HG02981 (cell line): ENCODE measurements around the gene ZNF618.

ENCODE experiments used
- ATAC-seq: cut with Tn5 transposase; IDR thresholded peaks from one replicate; pipeline ENCODE4 v1.9.1; 2021; ENCODE audit warnings: mild to moderate bottlenecking, moderate library complexity; ENCODE audit not compliant: unreplicated experiment

The ZNF618 gene

DNA sequence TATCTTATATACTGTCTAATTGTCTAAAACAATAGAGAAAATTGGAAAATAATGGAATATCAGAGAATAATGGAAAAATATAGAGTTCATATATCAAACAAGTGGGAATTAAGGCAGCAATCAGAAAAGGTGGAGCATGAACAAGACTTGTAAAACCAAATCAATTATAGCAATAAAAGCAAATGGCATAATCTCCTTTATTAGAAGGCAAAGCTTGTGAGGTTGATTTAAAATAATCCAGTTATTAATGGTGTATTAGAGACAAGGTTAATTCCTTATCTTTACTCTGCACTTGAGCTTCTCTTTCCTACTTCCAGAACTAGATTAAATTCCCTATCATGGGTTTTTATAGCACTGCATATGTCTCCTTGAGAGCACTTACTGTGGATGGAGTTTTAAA is 137.9 kb downstream of the ZNF618 start:
- no peak for ATAC-seq

DNA sequence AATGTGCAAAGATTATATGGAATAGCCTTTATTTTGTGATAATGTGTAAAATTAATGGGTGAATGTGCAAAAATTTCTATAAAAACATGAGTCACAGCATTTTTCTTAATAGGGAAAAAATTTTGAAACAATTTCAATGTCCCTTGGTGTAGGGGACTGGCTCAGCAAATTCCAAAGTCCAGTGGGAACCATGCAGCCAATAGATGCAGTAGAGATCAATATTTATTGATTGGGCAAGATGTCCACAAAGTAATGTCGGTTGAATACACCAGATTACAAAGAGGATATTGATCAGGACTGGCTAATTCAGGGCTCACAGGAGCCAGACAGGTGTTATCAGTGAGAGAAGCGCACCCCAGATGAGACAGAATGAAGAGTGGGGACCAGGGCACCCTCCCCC is 139.5 kb downstream of the ZNF618 start:
- ATAC-seq, result no peak

DNA sequence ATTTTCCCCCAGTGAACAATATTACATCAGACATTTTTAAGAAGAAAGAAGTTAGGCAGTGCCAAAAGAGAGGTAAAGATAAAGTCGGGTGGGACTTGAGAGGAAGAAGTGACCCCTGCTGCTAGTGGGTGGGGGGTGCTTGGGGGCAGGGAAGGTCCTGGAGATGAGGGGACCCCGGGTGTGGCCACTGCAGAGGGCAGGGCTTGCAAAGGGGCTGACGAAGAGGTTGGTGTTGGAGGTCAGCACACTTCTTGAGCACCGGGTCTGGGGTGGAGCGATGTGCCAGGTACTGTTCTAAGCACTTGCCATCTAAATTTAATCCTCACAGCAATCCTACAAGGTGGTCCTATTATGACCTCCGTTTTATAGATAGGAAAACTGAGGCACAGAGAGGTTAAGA is 140.0 kb downstream of the ZNF618 start:
- ATAC-seq, result no peak

DNA sequence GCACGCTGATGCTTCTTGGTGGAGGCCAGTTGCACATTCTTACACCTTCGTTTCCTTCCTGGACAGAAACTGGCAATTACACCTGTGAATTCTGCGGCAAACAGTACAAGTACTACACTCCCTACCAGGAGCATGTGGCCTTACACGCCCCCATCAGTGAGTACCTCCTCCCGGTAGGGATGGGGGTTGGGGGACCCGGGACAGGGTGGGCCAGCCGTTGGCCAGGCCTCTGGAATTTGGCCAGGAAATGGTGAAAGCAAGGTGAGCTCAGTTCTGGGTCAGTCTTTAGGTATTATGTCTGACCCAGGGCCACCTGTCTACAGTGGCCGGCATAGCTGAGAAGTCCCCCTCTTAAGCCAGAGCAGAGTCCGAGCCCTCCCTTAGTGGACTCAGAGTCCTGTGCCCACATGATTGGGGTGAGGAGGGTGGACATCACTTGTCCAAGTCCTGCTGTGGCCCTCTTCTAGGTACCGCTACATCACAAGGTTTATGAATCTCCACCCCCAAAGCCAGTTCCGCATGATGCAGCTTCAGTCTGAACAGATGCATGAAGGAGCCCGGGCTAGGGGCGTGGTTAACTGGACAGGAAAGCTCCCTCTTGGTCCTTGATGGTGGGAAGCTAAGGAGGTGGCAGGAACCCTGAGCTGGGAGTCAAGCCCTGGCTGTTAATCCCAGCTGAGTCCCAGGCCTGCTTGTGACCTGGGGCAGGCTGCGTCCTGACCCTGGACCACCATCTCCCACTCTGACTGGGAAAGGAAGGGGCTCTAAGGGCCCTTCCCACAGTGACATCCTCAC is 140.7 kb downstream of the ZNF618 start:
- ATAC-seq, result no peak

DNA sequence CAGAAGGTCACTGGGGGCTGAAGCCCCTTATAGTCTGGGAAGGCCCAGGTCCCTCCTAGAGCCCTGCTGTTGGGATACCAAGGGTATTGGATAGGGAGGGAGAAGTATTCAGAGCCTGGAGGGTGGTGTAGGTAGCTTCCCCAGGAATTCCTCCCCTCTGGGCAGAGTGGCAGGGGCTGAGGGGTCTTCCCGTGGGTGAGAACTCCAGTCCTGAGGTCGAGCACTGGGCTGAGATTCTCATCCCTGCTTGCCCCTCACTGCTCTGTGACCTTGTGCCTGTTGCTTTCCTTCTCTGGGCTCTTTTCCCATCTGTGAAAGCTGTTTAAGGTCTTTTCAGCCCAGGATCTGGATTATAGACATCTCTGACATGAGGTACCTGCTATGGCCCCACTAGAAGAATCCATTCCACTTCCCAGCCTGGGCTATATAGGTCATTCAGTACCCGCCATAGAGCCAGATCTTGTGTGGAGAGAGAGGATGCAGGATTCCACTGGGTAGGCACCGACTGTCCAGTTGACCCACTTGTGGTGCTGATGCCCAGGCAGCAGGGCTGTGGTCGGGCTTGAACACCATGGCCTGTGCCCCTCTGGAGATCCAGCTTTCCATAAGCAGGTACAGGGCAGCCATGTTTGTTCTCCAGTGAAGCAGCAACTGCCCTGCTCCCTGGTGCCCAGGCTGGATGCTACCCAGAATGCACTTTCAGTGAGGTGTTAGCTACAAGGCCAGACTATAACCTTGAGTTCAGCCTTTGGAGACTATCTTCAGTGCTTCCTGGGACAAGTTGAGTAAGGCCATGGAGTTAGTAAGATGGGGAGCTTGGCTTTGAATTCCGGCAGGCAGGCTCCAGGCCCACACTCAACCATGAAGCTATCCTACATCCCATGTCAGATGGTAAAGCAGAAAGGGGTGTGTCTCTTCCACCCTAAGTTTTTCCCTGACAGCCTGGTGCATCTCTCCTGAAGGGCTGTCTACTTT is 141.9 kb downstream of the ZNF618 start:
- no peak for ATAC-seq

DNA sequence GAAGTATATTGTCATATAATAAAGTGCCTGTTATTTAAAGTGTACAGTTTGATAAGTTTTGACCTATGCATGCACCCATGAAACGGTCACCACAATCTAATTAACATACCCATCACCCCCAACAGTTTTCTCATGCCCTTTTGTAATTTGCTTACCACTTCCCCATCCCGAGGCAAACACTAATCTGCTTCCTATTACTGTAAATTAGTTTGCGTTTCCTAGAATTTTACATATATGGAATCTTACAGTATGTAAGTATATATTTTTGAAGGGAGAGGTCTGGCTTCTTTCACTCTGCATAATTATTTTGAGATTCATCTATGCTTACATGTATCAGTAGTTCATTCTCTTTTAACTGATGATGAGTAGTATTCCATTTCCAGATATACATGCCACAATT is 145.5 kb downstream of the ZNF618 start:
- no peak for ATAC-seq

DNA sequence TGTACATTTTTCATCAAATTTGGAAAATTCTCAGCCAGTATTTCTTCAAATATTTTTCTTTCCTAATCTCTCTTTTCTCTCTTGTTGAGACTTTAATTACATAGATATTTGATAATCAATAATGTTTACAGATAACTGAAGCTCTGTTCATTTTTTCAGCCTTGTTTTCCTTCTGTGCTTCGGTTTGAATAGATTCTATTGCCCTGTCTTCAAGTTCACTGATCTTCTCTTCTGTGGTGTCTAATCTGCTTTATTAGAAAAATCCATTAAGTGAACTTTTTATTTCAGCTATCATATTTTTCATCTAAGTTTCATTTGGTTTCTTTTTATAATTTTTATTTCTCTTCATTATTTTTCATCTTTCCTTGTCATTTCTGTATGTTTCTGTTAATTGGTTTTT is 147.9 kb downstream of the ZNF618 start:
- no peak for ATAC-seq

DNA sequence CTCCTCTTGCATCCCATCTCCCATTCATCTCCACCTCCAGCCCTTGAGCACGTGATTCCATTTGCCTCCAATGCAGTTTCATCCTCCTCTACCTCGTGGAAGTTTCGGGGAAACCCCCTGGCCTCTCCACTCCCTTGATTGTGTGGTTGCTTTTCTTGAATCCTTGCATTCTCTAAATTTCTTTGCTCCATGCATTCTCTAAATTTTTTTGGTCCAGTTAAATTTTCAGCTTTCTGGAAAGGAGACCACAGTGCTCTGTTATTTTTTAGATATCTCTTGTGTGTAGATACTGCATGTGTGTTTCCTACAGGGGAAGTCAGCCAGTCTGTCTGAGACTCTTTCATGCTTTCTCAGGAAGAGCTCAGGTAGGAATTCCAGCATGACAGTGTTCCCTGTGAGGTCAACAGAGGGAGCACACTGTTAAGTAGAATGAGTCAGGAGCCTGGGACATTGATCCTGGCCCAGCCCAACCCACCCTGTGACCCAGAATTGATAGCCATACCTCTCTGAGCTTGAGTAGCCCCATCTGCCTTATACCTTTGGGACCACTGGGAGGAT is 149.2 kb downstream of the ZNF618 start:
- ATAC-seq, result no peak

DNA sequence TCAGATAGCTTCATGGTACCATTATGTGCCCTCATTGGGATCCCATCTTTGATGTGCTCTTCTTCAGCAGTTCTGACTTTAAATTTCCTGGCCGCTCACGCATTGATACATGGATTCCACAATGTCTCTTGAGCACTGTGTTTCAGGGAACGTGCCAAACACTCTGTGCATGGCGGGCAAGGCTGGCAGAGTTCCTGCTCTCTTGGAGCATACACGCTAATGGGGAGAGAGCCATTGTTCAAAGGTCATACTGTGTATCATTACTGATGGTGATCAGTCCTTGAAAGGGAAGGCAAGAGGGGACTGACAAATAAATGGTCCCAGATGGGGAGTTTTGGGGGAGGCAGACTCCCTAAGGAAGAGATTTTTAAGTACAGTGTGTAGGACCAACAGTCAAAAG is 149.7 kb downstream of the ZNF618 start:
- no peak for ATAC-seq

DNA sequence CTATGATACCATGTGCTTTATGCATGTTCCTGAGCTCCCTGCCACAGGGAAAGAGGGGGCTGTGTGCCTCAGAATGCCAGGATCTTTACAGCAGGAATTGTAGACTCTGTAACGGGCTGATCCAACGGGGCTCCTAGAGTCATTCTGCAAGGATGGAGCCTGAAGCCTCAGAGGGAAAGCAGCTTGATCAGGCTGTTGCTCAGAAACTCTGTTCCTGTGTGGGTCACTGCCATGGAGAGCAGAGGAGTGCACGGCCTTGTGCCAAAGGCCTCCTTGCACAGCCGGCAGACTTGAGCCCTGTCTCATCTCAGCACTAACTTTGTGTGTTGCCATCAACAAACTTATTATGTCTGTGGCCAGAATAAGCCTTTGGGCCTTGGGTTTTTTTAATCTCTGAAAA is 150.2 kb downstream of the ZNF618 start:
- no peak for ATAC-seq

DNA sequence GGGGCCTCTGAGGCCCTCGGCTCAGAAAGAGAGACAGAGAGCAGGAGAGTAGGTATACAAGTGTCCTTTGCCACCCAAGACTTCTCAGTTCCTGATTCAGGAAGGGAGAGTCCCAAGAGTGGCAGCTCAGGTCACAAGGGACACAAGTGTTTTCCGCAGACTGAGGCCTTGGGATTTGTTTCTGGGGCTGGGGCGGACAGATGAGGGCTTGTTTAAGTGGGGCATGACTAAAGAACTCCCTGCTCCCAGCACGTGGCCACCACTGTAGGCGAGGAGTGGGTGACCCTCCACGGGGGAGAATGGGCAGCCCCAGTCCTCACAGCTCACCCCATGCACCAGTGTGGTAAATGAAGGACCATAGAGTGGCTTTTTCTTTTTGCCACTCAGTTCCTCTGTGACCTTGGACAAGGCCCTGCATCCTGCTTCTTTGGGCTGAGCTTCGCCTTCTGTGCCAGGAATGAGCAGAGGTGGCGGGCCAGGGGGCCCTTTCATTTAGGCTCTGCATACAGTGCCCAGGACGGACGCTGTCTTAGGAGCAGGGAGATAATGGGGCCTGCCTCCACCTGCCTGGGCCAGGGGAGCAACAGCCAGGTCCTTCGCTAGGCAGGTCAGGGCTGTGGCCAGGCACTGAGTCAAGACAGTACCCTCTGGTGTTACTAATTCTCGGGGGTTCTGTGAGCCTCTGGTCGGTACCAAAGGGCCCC is 151.2 kb downstream of the ZNF618 start:
- ATAC-seq, result no peak

DNA sequence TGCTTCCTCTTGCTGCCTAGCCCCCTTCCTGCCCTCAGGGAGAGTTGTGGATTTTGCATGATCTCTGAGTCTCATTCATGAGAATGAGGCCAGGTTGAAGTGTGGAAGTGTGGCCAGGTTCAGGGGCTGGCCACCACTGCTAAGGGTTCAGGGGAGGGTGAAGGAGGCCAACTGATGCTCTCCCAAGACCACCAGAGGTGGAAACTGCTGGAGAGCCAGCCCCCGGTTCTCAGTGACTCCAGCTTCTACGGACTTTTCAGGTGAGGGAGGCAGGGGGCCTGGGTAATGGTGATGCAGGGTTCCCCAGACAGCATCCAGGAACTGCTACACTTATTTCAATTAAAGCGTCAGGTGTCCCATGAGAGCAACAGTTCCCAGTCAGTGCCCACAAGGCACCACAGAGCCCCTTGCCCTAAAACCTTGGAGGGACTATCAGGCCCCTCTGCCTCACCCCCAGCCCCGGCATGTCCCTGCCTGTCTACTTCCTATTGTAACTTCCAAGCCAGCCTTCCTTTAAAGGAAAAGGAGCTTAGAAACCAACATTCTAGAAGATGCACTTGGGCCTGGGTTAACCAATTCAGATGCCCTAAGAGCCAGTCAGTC is 151.9 kb downstream of the ZNF618 start:
- ATAC-seq, result no peak

DNA sequence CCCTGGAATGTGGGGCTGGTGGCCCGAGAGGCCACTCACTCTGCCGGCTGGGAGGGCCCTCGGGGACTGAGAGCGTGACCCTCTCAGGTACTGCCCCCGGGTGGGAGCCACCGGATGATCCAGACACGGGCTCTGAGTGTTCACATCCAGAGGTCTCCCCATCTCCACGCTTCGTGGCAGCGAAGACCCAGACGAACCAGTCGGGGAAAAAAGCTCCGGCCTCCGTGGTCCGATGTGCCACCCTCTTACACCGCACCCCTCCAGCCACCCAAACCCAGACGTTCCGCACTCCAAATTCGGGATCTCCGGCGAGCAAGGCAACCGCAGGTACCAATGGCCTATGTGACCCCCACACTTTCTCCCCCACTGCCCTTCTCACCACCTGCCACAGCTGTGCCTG is 152.5 kb downstream of the ZNF618 start:
- no peak for ATAC-seq

DNA sequence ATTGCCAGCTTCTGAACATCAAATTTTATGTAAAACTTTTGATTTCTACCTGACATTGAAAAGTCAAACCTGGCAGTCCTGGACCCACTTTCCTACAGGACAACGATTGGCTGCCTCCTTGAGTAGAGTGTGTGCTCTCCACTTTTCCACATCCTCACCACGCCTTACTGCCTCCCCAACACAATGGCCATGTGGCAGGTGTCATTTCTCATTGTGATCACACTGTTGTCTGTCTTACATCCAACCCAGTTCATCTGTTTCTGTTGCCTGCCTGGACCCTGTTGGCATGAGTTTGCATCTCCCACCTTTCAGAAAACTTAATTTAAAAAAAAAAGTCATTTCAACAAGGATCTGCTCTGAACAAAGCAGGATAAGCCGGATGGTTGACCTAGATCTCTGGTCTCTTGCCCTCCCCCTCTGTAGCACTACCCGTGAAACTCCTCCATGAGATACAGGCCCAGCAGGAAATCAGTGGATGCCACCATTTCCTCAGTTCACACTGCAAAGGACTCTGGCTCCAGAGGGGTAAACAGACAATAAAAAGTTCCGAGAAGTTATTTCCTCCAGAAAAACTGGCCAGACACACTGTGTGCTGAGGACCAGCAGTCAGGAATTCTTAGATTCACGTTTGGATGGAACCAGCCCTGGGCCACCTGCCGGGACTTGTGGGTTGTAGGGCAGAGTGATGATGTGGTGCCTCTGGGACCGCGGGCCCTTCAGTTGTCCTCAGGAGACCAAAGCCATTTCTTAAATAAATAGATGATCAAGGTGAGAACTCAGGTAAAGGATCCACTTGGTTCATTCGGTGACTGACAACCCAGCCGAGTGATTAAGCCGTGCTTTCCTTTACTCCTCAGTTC is 153.4 kb downstream of the ZNF618 start:
- ATAC-seq, result no peak

DNA sequence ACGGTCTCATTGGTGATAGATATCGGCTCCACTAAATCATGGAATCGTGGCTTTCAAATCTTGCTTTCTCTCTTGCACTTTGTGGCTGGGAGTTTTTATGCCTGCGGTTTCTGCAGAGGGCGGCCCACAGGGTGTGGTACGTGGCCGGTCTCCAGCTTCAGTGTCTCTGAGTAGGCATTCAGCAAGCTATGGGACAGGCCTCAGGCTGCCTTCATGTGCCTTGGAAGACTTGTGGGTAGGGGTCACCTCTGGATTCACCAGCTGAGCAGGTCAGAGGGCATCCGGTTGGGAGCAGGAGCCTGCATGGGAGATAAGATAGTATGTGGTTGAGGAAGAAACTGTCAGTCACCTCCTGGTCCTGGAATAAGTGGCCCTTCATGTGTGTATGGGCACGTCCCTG is 154.3 kb downstream of the ZNF618 start:
- ATAC-seq, result no peak

DNA sequence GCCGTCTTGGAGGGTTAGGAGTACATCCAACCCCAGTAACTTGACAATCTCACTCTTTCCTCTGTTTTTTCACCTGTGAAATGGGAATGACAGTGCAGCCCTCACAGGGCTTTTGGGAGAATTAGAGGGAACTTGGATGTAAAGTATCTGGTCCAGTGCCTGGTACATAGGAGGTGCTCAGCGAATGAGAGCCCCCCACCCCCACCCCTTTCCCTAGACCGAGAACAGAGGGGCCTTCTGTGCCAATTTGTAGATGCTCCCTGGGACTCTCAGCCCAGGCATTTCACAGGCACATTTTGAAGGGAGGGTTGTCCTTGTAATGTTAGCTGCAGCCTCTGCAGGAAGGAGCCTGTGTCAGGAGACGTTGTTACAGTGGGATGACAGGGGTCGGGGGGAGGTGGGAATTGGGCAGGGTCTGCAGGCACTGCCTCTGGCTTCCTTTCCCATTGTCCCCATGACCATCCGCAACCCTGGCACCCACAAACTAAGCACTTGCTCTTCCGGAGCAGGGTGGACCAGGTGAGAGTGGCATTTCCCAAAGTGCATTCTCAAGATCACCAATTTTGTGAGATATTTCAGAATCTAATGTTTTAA is 155.0 kb downstream of the ZNF618 start:
- no peak for ATAC-seq

DNA sequence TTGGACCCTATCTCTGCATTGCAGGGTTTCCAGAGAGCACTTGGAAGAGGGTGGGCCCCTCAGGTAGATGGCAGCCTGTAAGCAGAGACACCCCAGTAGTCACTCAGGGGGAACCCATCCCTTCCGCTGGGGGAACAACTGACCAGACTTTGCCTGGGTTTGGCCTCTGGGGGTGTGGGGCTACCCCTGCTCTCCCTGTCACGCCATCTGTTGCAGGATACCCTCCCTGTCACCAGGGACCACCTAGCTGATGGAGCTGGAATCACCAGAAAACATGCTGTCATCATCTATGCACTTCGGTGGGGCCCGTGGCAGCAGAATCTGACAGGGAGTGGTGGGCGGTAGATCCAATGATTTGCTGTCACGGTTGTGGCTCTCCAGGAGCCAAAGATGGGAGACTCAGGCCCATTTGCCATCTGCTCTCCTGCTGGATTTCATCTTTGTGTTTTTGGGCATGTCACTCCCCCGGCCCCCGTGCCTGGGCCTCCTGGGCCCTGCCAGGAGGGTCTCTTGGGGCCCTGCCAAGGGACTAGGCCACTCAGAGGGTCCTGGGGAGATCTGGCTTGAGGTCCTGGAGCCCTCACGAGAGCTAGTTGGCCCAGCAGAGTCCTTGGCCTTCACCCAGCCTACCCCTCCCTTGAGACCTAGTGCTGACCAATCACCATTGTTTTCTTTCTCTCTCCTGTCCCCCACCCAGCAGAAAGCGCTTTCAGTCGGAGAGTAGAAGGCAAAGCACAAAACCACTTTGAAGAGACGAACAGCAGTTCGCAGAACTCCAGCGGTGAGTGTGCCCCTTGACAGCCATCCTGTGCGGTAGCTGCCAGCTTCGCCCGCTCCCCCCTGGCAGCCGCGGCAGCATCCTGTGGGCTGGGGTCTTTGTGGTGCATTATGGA is 156.1 kb downstream of the ZNF618 start:
- ATAC-seq, result no peak

DNA sequence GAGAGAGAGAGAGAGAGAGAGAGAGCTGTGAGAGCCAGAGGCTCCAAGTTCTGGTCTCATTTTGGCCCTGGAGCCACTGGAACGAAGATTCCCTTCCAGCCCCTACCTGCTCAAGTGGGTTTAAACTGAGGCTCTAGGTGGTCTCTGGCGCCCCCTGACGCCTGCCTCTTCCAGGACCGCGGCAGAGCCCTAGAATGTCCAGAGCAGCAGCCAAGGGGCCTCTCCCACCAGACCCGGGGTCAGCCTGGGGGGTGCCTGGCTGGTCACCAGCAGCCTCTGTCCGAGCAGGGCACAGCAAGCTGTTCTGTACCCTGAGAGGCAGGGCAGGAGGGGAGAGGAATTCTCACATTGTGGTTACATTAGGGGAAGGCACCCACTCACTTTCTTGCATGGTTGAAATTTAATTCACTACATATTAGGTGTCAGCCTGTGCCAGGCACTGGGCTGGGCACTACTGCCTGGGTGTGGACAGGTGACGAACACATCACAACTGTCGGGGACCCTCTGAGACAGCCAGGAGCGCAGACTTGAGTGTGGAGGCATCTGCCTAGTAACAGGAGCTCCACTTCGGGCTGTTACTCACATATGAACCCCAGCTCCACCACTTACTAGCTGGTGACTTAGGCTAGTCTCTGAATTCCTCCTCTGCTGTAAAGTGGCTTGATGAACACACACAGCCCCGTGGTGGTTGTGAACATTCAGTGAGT is 157.4 kb downstream of the ZNF618 start:
- no peak for ATAC-seq
